Measurements from ENCODE around the gene ASCC3.

GRCh38 chr6:100575921-100576320 is 305.2 kb downstream of the ASCC3 start:
- TF ChIP-seq MAFK (IDR thresholded peaks at IDR 0.05; ENCODE audit: partially characterized antibody) (no peak), FOSL2 (IDR thresholded peaks at IDR 0.05) (no peak), FOSL2 (CRISPR knock-in tag; IDR thresholded peaks at IDR 0.05) (no peak), RAD21 (conservative IDR thresholded peaks at IDR 0.05 in 1 of 2, IDR thresholded peaks at IDR 0.05 in 1 of 2) (no peak), CBX2 (IDR thresholded peaks at IDR 0.05; ENCODE audit: borderline replicate concordance, low read depth) (no peak), ZFP36 (IDR thresholded peaks at IDR 0.05; ENCODE audit: borderline replicate concordance, partially characterized antibody) (no peak)
- TF ChIP-seq, protein P1, sequence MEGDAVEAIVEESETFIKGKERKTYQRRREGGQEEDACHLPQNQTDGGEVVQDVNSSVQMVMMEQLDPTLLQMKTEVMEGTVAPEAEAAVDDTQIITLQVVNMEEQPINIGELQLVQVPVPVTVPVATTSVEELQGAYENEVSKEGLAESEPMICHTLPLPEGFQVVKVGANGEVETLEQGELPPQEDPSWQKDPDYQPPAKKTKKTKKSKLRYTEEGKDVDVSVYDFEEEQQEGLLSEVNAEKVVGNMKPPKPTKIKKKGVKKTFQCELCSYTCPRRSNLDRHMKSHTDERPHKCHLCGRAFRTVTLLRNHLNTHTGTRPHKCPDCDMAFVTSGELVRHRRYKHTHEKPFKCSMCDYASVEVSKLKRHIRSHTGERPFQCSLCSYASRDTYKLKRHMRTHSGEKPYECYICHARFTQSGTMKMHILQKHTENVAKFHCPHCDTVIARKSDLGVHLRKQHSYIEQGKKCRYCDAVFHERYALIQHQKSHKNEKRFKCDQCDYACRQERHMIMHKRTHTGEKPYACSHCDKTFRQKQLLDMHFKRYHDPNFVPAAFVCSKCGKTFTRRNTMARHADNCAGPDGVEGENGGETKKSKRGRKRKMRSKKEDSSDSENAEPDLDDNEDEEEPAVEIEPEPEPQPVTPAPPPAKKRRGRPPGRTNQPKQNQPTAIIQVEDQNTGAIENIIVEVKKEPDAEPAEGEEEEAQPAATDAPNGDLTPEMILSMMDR (IDR thresholded peaks at IDR 0.05) = no peak
- TF ChIP-seq, protein P2, sequence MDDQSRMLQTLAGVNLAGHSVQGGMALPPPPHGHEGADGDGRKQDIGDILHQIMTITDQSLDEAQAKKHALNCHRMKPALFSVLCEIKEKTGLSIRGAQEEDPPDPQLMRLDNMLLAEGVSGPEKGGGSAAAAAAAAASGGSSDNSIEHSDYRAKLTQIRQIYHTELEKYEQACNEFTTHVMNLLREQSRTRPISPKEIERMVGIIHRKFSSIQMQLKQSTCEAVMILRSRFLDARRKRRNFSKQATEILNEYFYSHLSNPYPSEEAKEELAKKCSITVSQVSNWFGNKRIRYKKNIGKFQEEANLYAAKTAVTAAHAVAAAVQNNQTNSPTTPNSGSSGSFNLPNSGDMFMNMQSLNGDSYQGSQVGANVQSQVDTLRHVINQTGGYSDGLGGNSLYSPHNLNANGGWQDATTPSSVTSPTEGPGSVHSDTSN (IDR thresholded peaks at IDR 0.05) = no peak
- TF ChIP-seq, protein P3, sequence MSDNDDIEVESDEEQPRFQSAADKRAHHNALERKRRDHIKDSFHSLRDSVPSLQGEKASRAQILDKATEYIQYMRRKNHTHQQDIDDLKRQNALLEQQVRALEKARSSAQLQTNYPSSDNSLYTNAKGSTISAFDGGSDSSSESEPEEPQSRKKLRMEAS (IDR thresholded peaks at IDR 0.05) = no peak
